Smooth muscle cell (in vitro differentiated cells): ENCODE results near the gene IFT52. TPM values are rescaled to one million over a fixed set of nuclear protein-coding genes. Genes with fewer than 3 reads are reported as not detected.
A peak's percentile ranks its signal among the peaks of the same experiment; 100 is the strongest.

Experiments
- DNase-seq: peaks from one replicate; lab custom pipeline; 2025; ENCODE audit not compliant: unreplicated experiment; lab: John Stamatoyannopoulos, UW
- H2AFZ ChIP-seq: fragments of 200-600 bp; sonication (generic); 2 replicates; pipeline ENCODE4 v1.6.0; 2016; ENCODE audit warnings: antibody characterized with exemption, low read depth, mild to moderate bottlenecking
- H3F3A ChIP-seq: fragments of 200-600 bp; sonication (generic); 2 replicates; pipeline ENCODE4 v1.6.0; 2017; ENCODE audit warnings: antibody characterized with exemption, low read depth
- H3K27ac ChIP-seq: fragments of 200-600 bp; sonication (generic); 2 replicates; pipeline ENCODE4 v1.5.1; 2016; ENCODE audit warnings: low read depth, mild to moderate bottlenecking
- H3K27me3 ChIP-seq: fragments of 200-600 bp; sonication (generic); 2 replicates; pipeline ENCODE4 v1.6.1; 2016; ENCODE audit warnings: low read depth, mild to moderate bottlenecking
- H3K36me3 ChIP-seq: fragments of 200-600 bp; sonication (generic); 2 replicates; pipeline ENCODE4 v1.5.1; 2016; ENCODE audit warnings: low read depth
- H3K4me1 ChIP-seq: fragments of 200-600 bp; sonication (generic); 2 replicates; pipeline ENCODE4 v1.5.1; 2016; ENCODE audit warnings: low read depth
- H3K4me2 ChIP-seq: fragments of 200-600 bp; sonication (generic); 2 replicates; pipeline ENCODE4 v1.6.0; 2016; ENCODE audit warnings: mild to moderate bottlenecking
- H3K4me3 ChIP-seq: fragments of 200-600 bp; sonication (generic); 2 replicates; pipeline ENCODE4 v1.5.1; 2016; ENCODE audit warnings: mild to moderate bottlenecking
- H3K79me2 ChIP-seq: fragments of 200-600 bp; sonication (generic); 2 replicates; pipeline ENCODE4 v1.6.0; 2016; ENCODE audit warnings: low read depth, mild to moderate bottlenecking
- H3K9ac ChIP-seq: fragments of 200-600 bp; sonication (generic); 2 replicates; pipeline ENCODE4 v1.6.0; 2016; ENCODE audit warnings: low read depth
- H3K9me3 ChIP-seq: fragments of 200-600 bp; sonication (generic); replicated peaks from 2 replicates; pipeline ENCODE4 v1.5.1; 2016; ENCODE audit warnings: low read depth
- H4K20me1 ChIP-seq: fragments of 200-600 bp; sonication (generic); 2 replicates; pipeline ENCODE4 v1.6.0; 2016; ENCODE audit warnings: low read depth
- CTCF ChIP-seq: fragments of 200-600 bp; sonication (generic); IDR thresholded peaks from 2 replicates; pipeline ENCODE4 v1.5.1; 2017; ENCODE audit warnings: borderline replicate concordance, mild to moderate bottlenecking, antibody characterized with exemption; ENCODE audit not compliant: insufficient read depth, poor library complexity, severe bottlenecking
- WGBS: methylation state at CpG from one replicate; pipeline ENCODE4 v1.1.7; 2016; ENCODE audit warnings: low lambda C conversion rate; 5-methylcytosine and 5-hydroxymethylcytosine counted together
- polyA plus RNA-seq: library from polyadenylated mRNA; unstranded; fragments of >200 nt; fragmentation: Nextera tagmentation; extraction: Ambion mirVana; gene quantifications from 2 replicates; pipeline ENCODE4 v1.2.1, GENCODE V29; 2016
- total RNA-seq: library from RNA; depleted of rRNA; stranded (reverse); fragments of >200 nt; gene quantifications from 2 replicates; pipeline ENCODE4 v1.2.3, GENCODE V29; 2014

The IFT52 gene
- total and polyA plus RNA-seq, 2 experiments from 2014 or later = 46.5 to 51.0 TPM

GRCh38 chr20:43579861-43580793 is 10.6 kb upstream of the IFT52 start:
- no peak for TF ChIP-seq CTCF
- Histone ChIP-seq H3K9ac (no peak overlapping the region), H3K27ac (no peak overlapping the region), H3F3A (no peaks in the 10 kb centered on the region), H3K79me2 (no peaks in the 10 kb centered on the region), H2AFZ (no peak overlapping the region), H3K4me1 (no peaks in the 10 kb centered on the region), H4K20me1 (no peaks in the 10 kb centered on the region), H3K36me3 (no peaks in the 10 kb centered on the region), H3K27me3 (no peaks in the 10 kb centered on the region), H3K9me3 (no peaks in the 10 kb centered on the region), H3K4me2 (no peak overlapping the region), H3K4me3 (no peak overlapping the region)
- WGBS = 73% methylated on average over 7 of the region's 7 CpGs
- DNase-seq = no peak

GRCh38 chr20:43583133-43583864 is 7.4 kb upstream of the IFT52 start:
- Histone ChIP-seq H2AFZ (no peak overlapping the region), H3K27me3 (no peaks in the 10 kb centered on the region), H3K9me3 (no peaks in the 10 kb centered on the region), H3K27ac (no peak overlapping the region), H3K4me3 (no peak overlapping the region), H3F3A (no peaks in the 10 kb centered on the region), H4K20me1 (no peaks in the 10 kb centered on the region), H3K4me2 (no peak overlapping the region), H3K36me3 (no peaks in the 10 kb centered on the region), H3K9ac (no peak overlapping the region), H3K79me2 (no peaks in the 10 kb centered on the region), H3K4me1 (no peaks in the 10 kb centered on the region)
- DNase-seq = no peak
- TF ChIP-seq CTCF = no peak
- 87% methylated on average over 7 of the region's 7 CpGs for WGBS

GRCh38 chr20:43583982-43584432 is 6.7 kb upstream of the IFT52 start:
- Histone ChIP-seq H4K20me1 (no peaks in the 10 kb centered on the region), H3K4me3 (no peak overlapping the region), H3K27ac (no peak overlapping the region), H3K36me3 (no peaks in the 10 kb centered on the region), H3K79me2 (no peaks in the 10 kb centered on the region), H3K27me3 (no peaks in the 10 kb centered on the region), H3K9ac (no peak overlapping the region), H3F3A (no peaks in the 10 kb centered on the region), H2AFZ (no peak overlapping the region), H3K9me3 (no peaks in the 10 kb centered on the region), H3K4me2 (no peak overlapping the region), H3K4me1 (no peaks in the 10 kb centered on the region)
- peak; percentile 57 for DNase-seq
- no peak for TF ChIP-seq CTCF
- 22% methylated on average over 2 of the region's 2 CpGs for WGBS
